Measurements from ENCODE around the gene CHD5. TPM values are rescaled to one million over a fixed set of nuclear protein-coding genes. Genes with fewer than 3 reads are reported as not detected.

The CHD5 gene
- polyA plus RNA-seq, 1 donor from 2014 or later = not detected

- Mint-ChIP-seq H3K4me3 (no peak overlapping the region), H3K4me1 (no peaks in the 10 kb centered on the region), H3K27me3 (peaks cover 20% of the 10 kb centered on the region), H3K27ac (no peak overlapping the region), H3K9me3 (no peaks in the 10 kb centered on the region), H3K36me3 (no peaks in the 10 kb centered on the region)
Observed at GRCh38 chr1:6171548-6172124, 8.5 kb downstream of the CHD5 start.

GRCh38 chr1:6170742-6171201 is 9.3 kb downstream of the CHD5 start:
- Mint-ChIP-seq H3K4me1 (no peaks in the 10 kb centered on the region), H3K4me3 (no peak overlapping the region)

GRCh38 chr1:6170116-6170741 is 9.9 kb downstream of the CHD5 start:
- H3K4me3 Mint-ChIP-seq = no peak overlapping the region
- H3K4me1 Mint-ChIP-seq = no peaks in the 10 kb centered on the region

More at GRCh38 chr1:6170742-6171201, 9.3 kb downstream of the CHD5 start:
- H3K27me3 Mint-ChIP-seq = peaks cover 17% of the 10 kb centered on the region
- no peak overlapping the region for H3K27ac Mint-ChIP-seq
- no peaks in the 10 kb centered on the region for H3K36me3 Mint-ChIP-seq
- H3K9me3 Mint-ChIP-seq = no peaks in the 10 kb centered on the region

GRCh38 chr1:6168947-6169586 is 11.1 kb downstream of the CHD5 start:
- Mint-ChIP-seq H3K27me3 (peaks cover 21% of the 10 kb centered on the region), H3K4me3 (no peak overlapping the region), H3K9me3 (no peaks in the 10 kb centered on the region), H3K4me1 (no peaks in the 10 kb centered on the region), H3K27ac (no peak overlapping the region), H3K36me3 (no peaks in the 10 kb centered on the region)

More at GRCh38 chr1:6170116-6170741, 9.9 kb downstream of the CHD5 start:
- Mint-ChIP-seq H3K27ac (no peak overlapping the region), H3K36me3 (no peaks in the 10 kb centered on the region), H3K9me3 (no peaks in the 10 kb centered on the region), H3K27me3 (peaks cover 17% of the 10 kb centered on the region)

- no peaks in the 10 kb centered on the region for H3K9me3 Mint-ChIP-seq
- H3K4me1 Mint-ChIP-seq = no peaks in the 10 kb centered on the region
Observed at GRCh38 chr1:6167391-6168303, 12.5 kb downstream of the CHD5 start.

GRCh38 chr1:6166655-6167390 is 13.3 kb downstream of the CHD5 start:
- Mint-ChIP-seq H3K4me1 (no peaks in the 10 kb centered on the region), H3K4me3 (no peak overlapping the region), H3K36me3 (no peaks in the 10 kb centered on the region), H3K27ac (no peak overlapping the region), H3K9me3 (no peaks in the 10 kb centered on the region), H3K27me3 (peaks cover 31% of the 10 kb centered on the region)

More at GRCh38 chr1:6167391-6168303, 12.5 kb downstream of the CHD5 start:
- Mint-ChIP-seq H3K4me3 (no peak overlapping the region), H3K27me3 (peaks cover 28% of the 10 kb centered on the region), H3K27ac (no peak overlapping the region), H3K36me3 (no peaks in the 10 kb centered on the region)

GRCh38 chr1:6166221-6166620 is 13.9 kb downstream of the CHD5 start:
- Mint-ChIP-seq H3K4me3 (no peak overlapping the region), H3K9me3 (no peaks in the 10 kb centered on the region), H3K36me3 (no peaks in the 10 kb centered on the region), H3K27me3 (peaks cover 30% of the 10 kb centered on the region), H3K27ac (no peak overlapping the region), H3K4me1 (no peaks in the 10 kb centered on the region)

- peaks cover 30% of the 10 kb centered on the region for H3K27me3 Mint-ChIP-seq
- no peaks in the 10 kb centered on the region for H3K4me1 Mint-ChIP-seq
- H3K36me3 Mint-ChIP-seq = peaks cover 2% of the 10 kb centered on the region
- H3K9me3 Mint-ChIP-seq = no peaks in the 10 kb centered on the region
- H3K4me3 Mint-ChIP-seq = no peak overlapping the region
- H3K27ac Mint-ChIP-seq = no peak overlapping the region
Observed at GRCh38 chr1:6165441-6165985, 14.6 kb downstream of the CHD5 start.

- Mint-ChIP-seq H3K27me3 (peaks cover 30% of the 10 kb centered on the region), H3K4me3 (no peak overlapping the region), H3K36me3 (peaks cover 2% of the 10 kb centered on the region), H3K4me1 (no peaks in the 10 kb centered on the region), H3K9me3 (no peaks in the 10 kb centered on the region), H3K27ac (no peak overlapping the region)
Observed at GRCh38 chr1:6165027-6165426, 15.1 kb downstream of the CHD5 start.

GRCh38 chr1:6163973-6164617 is 16.0 kb downstream of the CHD5 start:
- Mint-ChIP-seq H3K27me3 (peaks cover 30% of the 10 kb centered on the region), H3K4me1 (no peaks in the 10 kb centered on the region), H3K9me3 (no peaks in the 10 kb centered on the region), H3K36me3 (peaks cover 5% of the 10 kb centered on the region), H3K4me3 (no peak overlapping the region), H3K27ac (no peak overlapping the region)

- peaks cover 5% of the 10 kb centered on the region for H3K36me3 Mint-ChIP-seq
- H3K4me3 Mint-ChIP-seq = no peak overlapping the region
- H3K27ac Mint-ChIP-seq = no peak overlapping the region
- no peaks in the 10 kb centered on the region for H3K4me1 Mint-ChIP-seq
- H3K9me3 Mint-ChIP-seq = no peaks in the 10 kb centered on the region
- H3K27me3 Mint-ChIP-seq = peaks cover 29% of the 10 kb centered on the region
Observed at GRCh38 chr1:6163191-6163972, 16.7 kb downstream of the CHD5 start.

GRCh38 chr1:6162773-6163172 is 17.3 kb downstream of the CHD5 start:
- H3K9me3 Mint-ChIP-seq = no peaks in the 10 kb centered on the region
- H3K4me3 Mint-ChIP-seq = no peak overlapping the region
- H3K36me3 Mint-ChIP-seq = peaks cover 5% of the 10 kb centered on the region
- H3K27me3 Mint-ChIP-seq = peaks cover 29% of the 10 kb centered on the region
- H3K4me1 Mint-ChIP-seq = no peaks in the 10 kb centered on the region
- no peak overlapping the region for H3K27ac Mint-ChIP-seq

- H3K27me3 Mint-ChIP-seq = peaks cover 29% of the 10 kb centered on the region
- H3K9me3 Mint-ChIP-seq = no peaks in the 10 kb centered on the region
- H3K4me3 Mint-ChIP-seq = no peak overlapping the region
Observed at GRCh38 chr1:6162341-6162740, 17.8 kb downstream of the CHD5 start.

More at GRCh38 chr1:6162341-6162740, 17.8 kb downstream of the CHD5 start:
- Mint-ChIP-seq H3K27ac (no peak overlapping the region), H3K4me1 (no peaks in the 10 kb centered on the region), H3K36me3 (peaks cover 5% of the 10 kb centered on the region)

Measured in IgD-negative memory B cell (primary cell).